ACHN (cell line): ENCODE measurements around the gene SKA1.
"Not testable (repeated sequence)": the region's sequence is repeated elsewhere in the genome, so short reads cannot be mapped to it uniquely, and the experiment has no call there.

ENCODE experiments used
- DNase-seq: peaks from one replicate; pipeline ENCODE4 v3.0.0-alpha.2; 2015
- in situ Hi-C: cut with HindIII; loops from 2 replicates; pipeline ENCODE4 v1.10.0; 2017; ENCODE audit warnings: low sequenced_read_pairs, low pct_ligation_motif_present, low pct_unique_long_range_greater_than_20kb

SKA1 gene

DNA sequence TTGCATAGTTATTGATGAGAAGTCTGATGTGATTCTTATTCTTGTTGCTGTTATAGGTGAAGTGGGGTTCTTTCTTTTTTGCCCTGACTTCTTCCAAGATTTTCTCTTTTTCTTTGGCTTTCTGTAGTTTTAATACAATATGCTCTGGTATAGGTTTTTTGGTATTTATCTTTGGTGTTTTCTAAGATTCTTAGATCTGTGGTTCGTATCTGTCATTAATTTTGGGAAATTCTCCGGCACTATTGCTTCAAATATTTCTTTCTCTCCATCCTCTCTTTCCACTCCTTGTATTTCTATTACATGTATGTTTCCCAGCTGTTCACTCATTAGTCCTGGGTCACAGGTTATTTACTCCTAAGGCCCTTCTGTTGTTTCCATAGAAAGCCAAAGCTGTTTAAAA, 43.8 kb downstream of the SKA1 start:
- in situ Hi-C loops = no loop called here
- no peak for DNase-seq

- no peak for DNase-seq
- in situ Hi-C loops = no loop called here
Measured at GRCh38 chr18:50422286-50422898, 47.5 kb downstream of the SKA1 start.

DNA sequence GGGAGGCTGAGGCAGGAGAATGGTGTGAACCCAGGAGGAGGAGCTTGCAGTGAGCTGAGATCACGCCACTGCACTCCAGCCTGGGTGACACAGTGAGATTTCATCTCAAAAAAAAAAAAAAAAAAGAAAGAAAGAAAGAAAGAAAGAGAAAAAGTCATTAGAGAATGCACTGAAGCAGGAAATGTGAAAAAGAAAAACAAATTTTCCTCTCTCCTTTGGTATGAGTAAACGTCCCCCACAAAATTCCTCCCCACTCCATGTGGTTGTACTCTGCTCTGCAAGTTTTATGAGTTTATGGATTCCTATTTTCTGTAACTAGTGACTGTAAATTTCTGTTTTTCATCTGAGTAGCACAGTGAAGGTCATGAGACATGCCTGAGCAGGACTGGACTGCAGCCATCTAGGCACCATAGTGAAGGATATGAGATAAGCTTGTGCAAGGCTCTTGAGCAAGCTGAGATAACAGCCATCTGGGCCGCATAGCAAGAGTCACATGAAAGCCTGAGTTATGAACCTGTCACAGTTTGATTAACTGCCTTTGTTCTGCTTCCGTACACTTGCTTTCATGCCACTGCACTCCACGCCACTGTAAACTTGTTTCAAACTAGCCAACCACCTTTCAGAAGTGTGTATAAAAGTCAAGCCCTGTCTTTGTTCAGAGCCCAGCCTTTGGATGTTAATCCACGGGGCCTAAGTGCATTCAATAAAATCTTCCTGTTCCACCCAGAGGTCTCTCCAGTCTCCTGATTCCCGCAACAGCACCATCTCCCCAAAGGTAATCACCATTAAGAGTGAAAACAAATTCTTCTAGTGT, 50.2 kb downstream of the SKA1 start:
- in situ Hi-C loops = no loop called here
- DNase-seq = no peak

GRCh38 chr18:50427896-50428295, 53.0 kb downstream of the SKA1 start:
- no peak for DNase-seq
- in situ Hi-C loops = no loop called here

DNA sequence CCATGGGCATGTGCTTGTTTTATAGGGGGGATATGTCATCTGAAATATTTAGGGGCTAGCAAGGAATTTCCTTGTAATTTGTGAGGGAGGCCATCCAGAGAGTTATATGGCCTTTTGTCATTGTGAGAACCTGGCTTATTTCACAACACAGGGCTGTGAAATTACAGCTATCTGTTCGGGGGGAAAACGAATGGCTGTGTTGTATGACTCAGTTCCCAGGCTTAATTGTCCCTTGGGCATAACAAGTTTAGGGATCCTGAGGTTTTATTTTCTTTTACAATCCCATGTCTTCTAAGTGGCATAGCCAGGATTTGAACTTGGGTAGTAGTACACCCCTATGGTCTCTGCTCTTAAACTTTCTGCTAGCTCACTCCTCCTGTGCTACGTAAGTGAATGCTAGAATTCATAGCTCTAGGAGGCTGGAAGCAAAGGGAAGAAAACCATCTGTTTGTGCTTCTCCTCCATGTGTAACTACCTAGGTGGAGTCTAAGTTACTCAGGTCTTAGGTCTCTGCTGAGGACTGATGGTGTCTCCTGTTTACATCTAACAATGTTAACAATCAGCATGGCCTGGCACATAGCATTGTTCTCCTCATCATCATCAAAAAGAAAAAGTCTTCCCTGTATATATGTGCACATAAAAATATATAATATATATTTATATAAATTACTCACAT, 53.8 kb downstream of the SKA1 start:
- in situ Hi-C loops = no loop called here

DNA sequence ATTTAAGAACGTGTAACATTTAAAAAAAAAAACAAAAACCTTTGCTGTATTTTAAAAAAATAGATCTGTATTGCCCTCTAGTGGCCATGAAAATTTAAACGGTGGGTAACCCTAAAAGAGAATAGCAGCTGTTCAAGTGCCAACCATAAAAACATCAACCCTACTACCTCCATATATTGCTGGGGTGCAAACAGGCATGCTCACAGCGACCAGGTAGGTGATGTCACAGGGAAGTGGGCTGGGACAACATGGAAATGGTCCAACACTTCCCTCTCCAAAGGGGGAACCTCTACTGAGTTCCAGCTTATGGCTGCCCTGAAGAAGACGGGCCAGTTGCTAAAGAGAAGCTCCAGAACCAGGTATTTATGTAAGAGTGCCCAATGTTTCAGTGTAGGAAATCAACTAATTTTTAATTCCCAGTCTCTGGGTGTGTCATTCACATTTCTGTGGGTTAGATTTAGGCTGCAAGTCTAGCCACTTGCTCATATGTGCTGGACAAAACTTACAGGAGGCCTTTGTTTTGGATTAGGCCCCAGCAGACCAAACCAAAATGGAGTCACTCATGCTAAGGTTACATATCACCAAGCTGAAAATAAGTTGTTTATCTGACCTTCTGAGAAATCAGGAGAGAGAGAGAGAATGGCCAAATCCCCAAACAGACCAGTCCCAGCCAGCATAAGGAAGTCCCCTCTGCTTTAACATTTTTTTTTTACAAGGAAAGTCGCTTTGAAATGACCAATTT, 54.5 kb downstream of the SKA1 start:
- in situ Hi-C loops = no loop called here

More for the DNA sequence above, 53.8 kb downstream of the SKA1 start:
- DNase-seq = no peak

GRCh38 chr18:50432915-50433314, 58.1 kb downstream of the SKA1 start:
- in situ Hi-C loops = no loop called here

More for the DNA sequence above, 54.5 kb downstream of the SKA1 start:
- DNase-seq = peak; percentile 29

GRCh38 chr18:50436742-50437141, 61.9 kb downstream of the SKA1 start:
- DNase-seq, in situ Hi-C loops: not testable (repeated sequence)

More at GRCh38 chr18:50432915-50433314, 58.1 kb downstream of the SKA1 start:
- DNase-seq = no peak

DNA sequence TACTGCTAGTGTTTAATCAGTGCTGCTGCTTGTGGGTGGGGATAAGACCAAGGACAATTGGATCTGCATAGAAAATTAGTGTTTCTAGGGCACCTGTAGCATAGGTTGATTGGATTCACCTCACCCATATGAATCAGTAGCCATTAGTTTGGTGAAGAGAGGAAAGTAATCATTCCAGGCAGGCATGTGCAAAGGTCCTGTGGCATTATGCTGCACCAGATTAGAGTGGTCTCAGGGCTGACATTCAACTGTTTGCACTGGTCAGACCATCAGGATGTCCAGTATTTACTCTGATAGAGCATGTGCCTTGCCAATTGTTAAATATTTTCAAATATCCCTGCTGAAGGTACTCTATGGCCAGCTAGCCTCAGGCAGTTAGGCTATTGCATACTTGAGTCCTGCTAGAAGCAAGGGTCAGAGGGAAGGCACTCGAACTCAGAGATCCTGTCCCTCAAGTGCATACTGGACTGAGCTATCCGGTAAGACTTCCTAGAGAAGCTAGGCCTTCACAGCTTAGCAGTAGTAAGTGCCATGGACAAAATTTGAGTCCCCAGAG, 64.7 kb downstream of the SKA1 start:
- in situ Hi-C loops = no loop called here
- DNase-seq = no peak

DNA sequence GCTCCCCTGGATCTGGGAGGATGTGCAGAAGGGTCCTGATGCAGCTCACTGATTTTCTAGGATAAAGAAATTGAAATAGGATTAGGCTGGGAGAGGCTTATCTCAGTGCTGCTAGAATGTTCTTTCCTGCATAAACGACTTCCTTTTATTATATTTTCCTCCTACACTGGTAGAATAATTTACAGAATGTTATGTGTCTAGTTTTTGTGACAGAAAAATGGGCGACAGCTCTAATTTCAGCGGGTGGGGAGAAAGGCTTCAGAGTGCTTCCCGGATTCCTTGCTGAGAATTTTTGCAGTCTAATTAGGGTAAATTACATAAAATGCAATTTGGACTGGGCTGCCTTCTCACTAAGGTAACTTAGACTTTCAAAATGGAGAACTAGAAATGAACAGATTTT, 66.2 kb downstream of the SKA1 start:
- in situ Hi-C loops = no loop called here
- DNase-seq = no peak

DNA sequence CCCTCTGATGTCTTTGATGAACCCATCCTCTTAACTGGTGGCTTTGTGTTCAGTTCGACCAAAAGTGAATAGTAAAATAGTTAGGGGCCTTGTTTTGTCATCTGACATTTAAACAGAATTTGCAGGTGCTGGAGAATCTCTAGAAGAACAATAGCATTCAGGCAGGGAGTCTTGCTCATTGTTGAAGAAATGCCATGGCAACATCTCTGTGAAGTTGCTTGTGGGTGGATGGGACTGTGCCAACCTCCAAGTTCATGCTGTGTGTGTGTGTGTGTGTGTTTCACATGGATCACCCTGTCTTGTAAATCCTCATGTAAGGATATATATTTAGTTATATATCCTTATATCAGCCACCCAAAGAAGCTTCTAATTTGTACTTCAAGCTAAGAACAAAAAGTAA, 66.7 kb downstream of the SKA1 start:
- no peak for DNase-seq
- in situ Hi-C loops = no loop called here
